Endodermal cell (in vitro differentiated cells): Measurements from ENCODE around the gene TTC23. TPM values are rescaled to one million over a fixed set of nuclear protein-coding genes. Genes with fewer than 3 reads are reported as not detected.
"Not testable (repeated sequence)": the region's sequence is repeated elsewhere in the genome, so short reads cannot be mapped to it uniquely, and the experiment has no call there.

Experiments
- DNase-seq: peaks from one replicate; pipeline ENCODE4 v3.0.0-alpha.2; 2017
- H3K27ac ChIP-seq: 2 replicates; pipeline ENCODE4 v1.5.1; 2013; ENCODE audit warnings: mild to moderate bottlenecking, low read depth, low read length, moderate library complexity
- H3K27me3 ChIP-seq: 2 replicates; pipeline ENCODE4 v1.6.1; 2013; ENCODE audit warnings: mild to moderate bottlenecking, low read length, moderate library complexity; ENCODE audit not compliant: insufficient read depth, control insufficient read depth, poor library complexity, severe bottlenecking
- H3K36me3 ChIP-seq: 2 replicates; pipeline ENCODE4 v1.7.0; 2013; ENCODE audit warnings: mild to moderate bottlenecking, low read length, moderate library complexity; ENCODE audit not compliant: control insufficient read depth, insufficient read depth
- H3K4me1 ChIP-seq: one replicate; pipeline ENCODE4 v1.7.0; 2013; ENCODE audit warnings: low read length; ENCODE audit not compliant: control insufficient read depth, insufficient read depth
- H3K4me3 ChIP-seq: 2 replicates; pipeline ENCODE4 v1.5.1; 2013; ENCODE audit warnings: mild to moderate bottlenecking, low read length, moderate library complexity
- H3K9ac ChIP-seq: 2 replicates; pipeline ENCODE4 v1.6.1; 2013; ENCODE audit warnings: mild to moderate bottlenecking, low read length, moderate library complexity; ENCODE audit not compliant: poor library complexity, severe bottlenecking; ENCODE audit errors: extremely low read depth
- H3K9me3 ChIP-seq: 2 replicates; pipeline ENCODE4 v1.6.1; 2013; ENCODE audit warnings: mild to moderate bottlenecking, low read length, moderate library complexity; ENCODE audit not compliant: control insufficient read depth
- H3K27ac Mint-ChIP-seq: 2 replicates; pipeline ENCODE4 v1.8.0; 2020; ENCODE audit warnings: mixed read lengths
- H3K27me3 Mint-ChIP-seq: 2 replicates; pipeline ENCODE4 v1.8.0; 2021; ENCODE audit warnings: mild to moderate bottlenecking, mixed read lengths; ENCODE audit not compliant: insufficient read depth
- H3K36me3 Mint-ChIP-seq: 2 replicates; pipeline ENCODE4 v1.8.0; 2020; ENCODE audit warnings: low read depth, mixed read lengths
- H3K4me1 Mint-ChIP-seq: 2 replicates; pipeline ENCODE4 v1.8.0; 2020; ENCODE audit warnings: mixed read lengths
- H3K4me3 Mint-ChIP-seq: 2 replicates; pipeline ENCODE4 v1.8.0; 2020; ENCODE audit warnings: mild to moderate bottlenecking, moderate library complexity, mixed read lengths
- H3K9me3 Mint-ChIP-seq: 2 replicates; pipeline ENCODE4 v1.8.0; 2020; ENCODE audit warnings: mild to moderate bottlenecking, mixed read lengths
- CTCF ChIP-seq: fragments of 200-600 bp; sonication (generic); conservative IDR thresholded peaks from 2 replicates; pipeline ENCODE4 v1.5.0; 2021; ENCODE audit warnings: antibody characterized with exemption, mild to moderate bottlenecking
- WGBS, 2 experiments: methylation state at CpG; one replicate each; pipeline versions ENCODE4 v1.1.5 to v1.1.7; 2013; ENCODE audit warnings: missing lambda C conversion rate in 2 of 2, mixed read lengths in 1 of 2; ENCODE audit not compliant: insufficient coverage in 1 of 2, insufficient read length in 1 of 2; 5-methylcytosine and 5-hydroxymethylcytosine counted together
- total RNA-seq, 2 donors: library from RNA; stranded (reverse); fragmentation: NEBNext Ultra II Directional in 1 of 2; extraction: Animal tissue kit (Norgen Biotek cat#: 25700) in 1 of 2; gene quantifications; 2 replicates in 1 of 2; 3 replicates in 1 of 2; pipeline ENCODE4 v1.2.1, GENCODE V29; 2021

The TTC23 gene
- total RNA-seq, 2 donors from 2014 or later = 20.7 to 26.3 TPM

DNA sequence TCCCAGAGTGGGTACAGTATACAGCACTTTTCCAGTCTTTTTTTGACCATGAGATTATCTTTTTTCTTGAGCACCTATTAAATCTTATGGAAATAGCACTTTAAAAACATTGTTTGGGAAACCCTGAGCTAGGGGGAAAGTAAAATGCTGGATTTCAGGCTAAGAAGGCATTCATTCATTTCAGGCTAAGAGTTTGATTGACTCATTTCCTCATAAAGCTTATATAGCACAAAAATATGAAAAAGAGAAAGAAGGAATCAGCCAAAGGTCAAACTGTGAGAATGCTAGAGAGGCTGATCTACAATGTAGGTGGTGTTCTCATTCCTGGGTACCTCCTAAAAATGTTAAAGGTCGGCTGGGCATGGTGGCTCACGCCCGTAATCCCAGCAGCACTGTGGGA is 10.5 kb downstream of the TTC23 start:
- Histone ChIP-seq H3K9ac (no peak overlapping the region), H3K27me3 (no peaks in the 10 kb centered on the region), H3K27ac (no peak overlapping the region), H3K9me3 (no peaks in the 10 kb centered on the region), H3K4me3 (no peak overlapping the region), H3K4me1 (no peaks in the 10 kb centered on the region), H3K36me3 (peaks cover 4% of the 10 kb centered on the region)
- TF ChIP-seq CTCF = no peak
- H3K36me3 Mint-ChIP-seq = peaks cover 23% of the 10 kb centered on the region
- H3K27me3 Mint-ChIP-seq = no peaks in the 10 kb centered on the region
- no peak for DNase-seq
- 70 to 80% methylated on average over 1 to 3 of the region's 3 CpGs for WGBS, 2 experiments
- no peaks in the 10 kb centered on the region for H3K9me3 Mint-ChIP-seq
- H3K4me1 Mint-ChIP-seq = no peaks in the 10 kb centered on the region
- no peak overlapping the region for H3K27ac Mint-ChIP-seq
- H3K4me3 Mint-ChIP-seq = no peak overlapping the region

GRCh38 chr15:99234160-99234559 is 15.2 kb downstream of the TTC23 start:
- WGBS, 2 experiments = 67 to 89% methylated on average over 1 to 6 of the region's 6 CpGs
- H3K4me3 ChIP-seq = not testable (repeated sequence)

DNA sequence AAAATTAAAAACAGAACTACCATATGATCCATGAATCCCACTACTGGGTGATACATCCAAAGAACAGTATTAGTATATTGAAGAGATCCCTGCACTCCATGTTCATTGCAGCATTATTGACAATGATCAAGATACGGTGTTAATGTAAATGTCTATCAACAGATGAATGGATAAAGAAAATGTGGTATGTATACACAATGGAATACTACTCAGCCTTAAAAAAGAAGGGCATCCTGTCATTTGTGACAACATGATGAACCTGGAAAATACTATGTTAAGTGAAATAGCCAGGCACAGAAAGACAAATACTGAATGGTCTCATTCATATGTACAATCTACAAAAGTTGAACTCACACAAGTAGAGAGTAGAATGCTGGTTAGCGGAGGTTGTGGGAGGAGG is 16.6 kb downstream of the TTC23 start:
- H3K27me3 Mint-ChIP-seq = no peaks in the 10 kb centered on the region
- peaks cover 10% of the 10 kb centered on the region for H3K36me3 ChIP-seq
- H3K27ac ChIP-seq = no peak overlapping the region
- H3K4me1 ChIP-seq = no peaks in the 10 kb centered on the region
- H3K4me1 Mint-ChIP-seq = peaks cover 9% of the 10 kb centered on the region
- no peak overlapping the region for H3K4me3 ChIP-seq
- DNase-seq = no peak
- H3K9ac ChIP-seq = no peak overlapping the region
- no peak for TF ChIP-seq CTCF
- H3K4me3 Mint-ChIP-seq = no peak overlapping the region
- no peaks in the 10 kb centered on the region for H3K27me3 ChIP-seq
- peaks cover 34% of the 10 kb centered on the region for H3K36me3 Mint-ChIP-seq
- no peak overlapping the region for H3K27ac Mint-ChIP-seq
- peaks cover 11% of the 10 kb centered on the region for H3K9me3 ChIP-seq
- peaks cover 9% of the 10 kb centered on the region for H3K9me3 Mint-ChIP-seq
- WGBS, 2 experiments = 96 to 100% methylated on average over 1 to 2 of the region's 2 CpGs

More at GRCh38 chr15:99234160-99234559, 15.2 kb downstream of the TTC23 start:
- not testable (repeated sequence) for H3K36me3 ChIP-seq, H3K4me1 Mint-ChIP-seq, H3K4me1 ChIP-seq, H3K27ac ChIP-seq, H3K27me3 Mint-ChIP-seq, H3K27ac Mint-ChIP-seq, H3K4me3 Mint-ChIP-seq, H3K9ac ChIP-seq, DNase-seq, H3K9me3 Mint-ChIP-seq, H3K27me3 ChIP-seq
- peaks cover 11% of the 10 kb centered on the region for H3K9me3 ChIP-seq
- H3K36me3 Mint-ChIP-seq = peaks cover 29% of the 10 kb centered on the region

DNA sequence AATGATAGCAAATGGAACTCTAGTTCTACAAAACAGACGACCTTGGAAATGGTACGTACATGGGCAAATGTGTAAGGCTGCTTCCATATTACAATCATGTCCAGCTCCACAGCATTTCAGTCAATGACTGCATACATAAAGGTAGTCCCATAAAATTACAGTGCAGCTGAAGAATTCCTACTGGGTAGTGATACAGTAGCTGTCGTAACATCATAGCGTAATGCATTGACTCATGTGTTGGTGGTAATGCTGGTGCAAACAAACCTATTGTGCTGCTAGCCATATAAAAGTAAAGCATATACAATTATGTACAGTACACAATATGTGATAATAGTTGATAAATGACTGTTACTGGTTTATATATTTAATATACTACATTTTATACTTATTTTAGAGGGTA is 18.5 kb downstream of the TTC23 start:
- no peak for DNase-seq
- Mint-ChIP-seq H3K4me3 (no peak overlapping the region), H3K4me1 (peaks cover 9% of the 10 kb centered on the region), H3K36me3 (peaks cover 32% of the 10 kb centered on the region), H3K9me3 (peaks cover 9% of the 10 kb centered on the region), H3K27ac (no peak overlapping the region), H3K27me3 (no peaks in the 10 kb centered on the region)
- Histone ChIP-seq H3K9me3 (peaks cover 11% of the 10 kb centered on the region), H3K4me1 (no peaks in the 10 kb centered on the region), H3K9ac (no peak overlapping the region), H3K36me3 (peaks cover 14% of the 10 kb centered on the region), H3K27me3 (no peaks in the 10 kb centered on the region), H3K27ac (no peak overlapping the region), H3K4me3 (no peak overlapping the region)
- 96 to 100% methylated on average over 2 to 4 of the region's 4 CpGs for WGBS, 2 experiments
- no peak for TF ChIP-seq CTCF
